Neural progenitor cell (in vitro differentiated cells): ENCODE results near the gene PCDHB6. TPM values are rescaled to one million over a fixed set of nuclear protein-coding genes. Genes with fewer than 3 reads are reported as not detected.
"Not testable (repeated sequence)": the region's sequence is repeated elsewhere in the genome, so short reads cannot be mapped to it uniquely, and the experiment has no call there.

Experiments
- DNase-seq: peaks from one replicate; pipeline ENCODE4 v3.0.0-alpha.2; 2016; ENCODE audit warnings: low spot score
- H2AFZ ChIP-seq: fragments of 200-600 bp; sonication (generic); replicated peaks from 2 replicates; pipeline ENCODE4 v1.6.1; 2016; ENCODE audit warnings: antibody characterized with exemption
- H3F3A ChIP-seq: fragments of 200-600 bp; sonication (generic); 2 replicates; pipeline ENCODE4 v1.6.1; 2016; ENCODE audit warnings: antibody characterized with exemption, low read depth
- H3K27ac ChIP-seq: fragments of 200-600 bp; sonication (generic); 2 replicates; pipeline ENCODE4 v1.5.1; 2016; ENCODE audit warnings: mild to moderate bottlenecking
- H3K27me3 ChIP-seq: fragments of 200-600 bp; sonication (generic); 2 replicates; pipeline ENCODE4 v1.6.1; 2016; ENCODE audit warnings: mild to moderate bottlenecking, moderate library complexity
- H3K36me3 ChIP-seq: fragments of 200-600 bp; sonication (generic); 2 replicates; pipeline ENCODE4 v1.5.1; 2016
- H3K4me1 ChIP-seq: fragments of 200-600 bp; sonication (generic); 2 replicates; pipeline ENCODE4 v1.6.1; 2016; ENCODE audit warnings: mixed run types
- H3K4me2 ChIP-seq: fragments of 200-600 bp; sonication (generic); 2 replicates; pipeline ENCODE4 v1.6.1; 2016
- H3K4me3 ChIP-seq: fragments of 200-600 bp; sonication (generic); 2 replicates; pipeline ENCODE4 v1.5.1; 2016
- H3K79me2 ChIP-seq: fragments of 200-600 bp; sonication (generic); 2 replicates; pipeline ENCODE4 v1.6.1; 2016; ENCODE audit warnings: low read depth
- H3K9ac ChIP-seq: fragments of 200-600 bp; sonication (generic); 2 replicates; pipeline ENCODE4 v1.6.1; 2016
- H3K9me3 ChIP-seq: fragments of 200-600 bp; sonication (generic); 2 replicates; pipeline ENCODE4 v1.5.1; 2016; ENCODE audit warnings: low read depth
- H4K20me1 ChIP-seq: fragments of 200-600 bp; sonication (generic); 2 replicates; pipeline ENCODE4 v1.6.1; 2016; ENCODE audit warnings: low read depth
- H3K27ac Mint-ChIP-seq: 3 replicates; pipeline ENCODE4 v1.8.0; 2021; ENCODE audit warnings: mixed read lengths
- H3K27me3 Mint-ChIP-seq: 2 replicates; pipeline ENCODE4 v1.8.0; 2022; ENCODE audit warnings: low read depth, mild to moderate bottlenecking, inconsistent platforms, moderate library complexity, mixed read lengths; ENCODE audit not compliant: insufficient read depth
- H3K36me3 Mint-ChIP-seq: 3 replicates; pipeline ENCODE4 v1.8.0; 2021; ENCODE audit warnings: mixed read lengths
- H3K4me1 Mint-ChIP-seq: 3 replicates; pipeline ENCODE4 v1.8.0; 2021; ENCODE audit warnings: mixed read lengths
- H3K4me3 Mint-ChIP-seq: 3 replicates; pipeline ENCODE4 v1.8.0; 2021; ENCODE audit warnings: mild to moderate bottlenecking, moderate library complexity, mixed read lengths
- H3K9me3 Mint-ChIP-seq: 3 replicates; pipeline ENCODE4 v1.8.0; 2020; ENCODE audit warnings: mixed read lengths
- EZH2phosphoT487 ChIP-seq: fragments of 200-600 bp; sonication (generic); IDR thresholded peaks from 2 replicates; pipeline ENCODE4 v1.6.1; 2017; ENCODE audit warnings: antibody characterized with exemption
- total RNA-seq: library from RNA; depleted of rRNA; stranded (reverse); fragments of >200 nt; gene quantifications from 2 replicates; pipeline ENCODE4 v1.2.3, GENCODE V29; 2015; ENCODE audit warnings: low replicate concordance
- TF ChIP-seq, protein P1 (sequence below): fragments of 200-600 bp; sonication (generic); IDR thresholded peaks from 2 replicates; pipeline ENCODE4 v1.5.1; 2017; ENCODE audit warnings: antibody characterized with exemption, mild to moderate bottlenecking

PCDHB6 gene
- total RNA-seq, 1 donor from 2014 or later, result 1.5 TPM

DNA sequence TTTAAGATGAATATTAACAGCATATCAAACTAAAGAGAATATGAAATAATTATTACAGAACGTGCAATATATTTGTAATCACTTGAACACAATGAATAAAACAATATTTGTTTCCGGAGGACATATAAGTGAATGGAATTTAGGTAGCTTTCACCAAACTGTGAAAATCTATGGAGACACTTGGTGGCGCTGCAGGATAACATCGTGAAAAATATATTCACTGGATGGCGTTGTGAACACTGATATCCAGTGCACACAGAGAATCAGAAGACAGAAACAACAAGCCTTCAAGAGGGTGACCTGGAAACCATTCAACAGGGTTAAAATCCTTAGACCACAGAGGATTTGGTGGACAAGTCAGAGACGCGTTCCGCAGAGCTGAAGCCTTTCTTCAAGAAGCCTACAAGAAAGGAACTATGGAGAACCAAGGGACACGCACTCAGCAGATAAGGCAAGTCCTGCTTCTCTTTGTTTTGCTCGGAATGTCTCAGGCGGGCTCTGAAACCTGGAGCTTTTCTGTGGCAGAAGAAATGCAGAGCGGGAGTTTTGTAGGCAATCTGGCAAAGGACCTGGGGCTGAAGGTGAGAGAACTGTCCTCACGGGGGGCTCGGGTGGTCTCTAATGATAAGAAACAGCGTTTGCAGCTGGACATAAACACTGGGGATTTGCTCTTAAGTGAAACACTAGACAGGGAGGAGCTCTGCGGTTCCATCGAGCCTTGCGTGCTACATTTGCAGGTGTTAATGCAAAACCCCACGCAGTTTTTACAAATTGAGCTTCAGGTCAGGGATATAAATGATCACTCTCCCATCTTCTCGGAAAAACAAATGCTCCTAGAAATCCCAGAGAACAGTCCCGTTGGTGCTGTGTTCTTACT is 49.7 kb downstream of the PCDHB6 start, which contains the start of gene PCDHB11:
Gene PCDHB11 (plus strand): TSS at position 269 of the 877 bp plus-strand sequence. CDS start 148 bp downstream, at position 417.
- peak within 1 kb of the TSS; percentile 60 for H3K4me3 Mint-ChIP-seq
- peak; percentile 53 for DNase-seq

GRCh38 chr5:141201126-141201525 is 51.3 kb downstream of the PCDHB6 start:
- H3K4me2 ChIP-seq, H3K4me1 ChIP-seq, DNase-seq, H3K4me3 Mint-ChIP-seq, H3K79me2 ChIP-seq, H3K4me1 Mint-ChIP-seq, H3K27ac ChIP-seq, H3K27me3 Mint-ChIP-seq, H3K9ac ChIP-seq, H3K4me3 ChIP-seq, H3K36me3 ChIP-seq, H3K9me3 ChIP-seq, H4K20me1 ChIP-seq, H2AFZ ChIP-seq, H3F3A ChIP-seq, H3K27ac Mint-ChIP-seq: not testable (repeated sequence)
- H3K27me3 ChIP-seq, result peaks cover 30% of the 10 kb centered on the region
- Mint-ChIP-seq H3K9me3 (peaks cover 53% of the 10 kb centered on the region), H3K36me3 (peaks cover 14% of the 10 kb centered on the region)

More for the DNA sequence above, 49.7 kb downstream of the PCDHB6 start, which contains the start of gene PCDHB11:
- Histone ChIP-seq H3K9ac (no peak within 1 kb of the TSS), H3K4me1 (no peaks in the 10 kb centered on the region), H3K27me3 (peaks cover 30% of the 10 kb centered on the region), H3K36me3 (peaks cover 11% of the 10 kb centered on the region), H3K4me3 (no peak within 1 kb of the TSS), H3K27ac (no peak within 1 kb of the TSS), H3K4me2 (no peak within 1 kb of the TSS), H2AFZ (no peak within 1 kb of the TSS), H4K20me1 (no peaks in the 10 kb centered on the region), H3F3A (no peaks in the 10 kb centered on the region), H3K9me3 (peaks cover 17% of the 10 kb centered on the region), H3K79me2 (no peaks in the 10 kb centered on the region)
- Mint-ChIP-seq H3K9me3 (peaks cover 54% of the 10 kb centered on the region), H3K4me1 (no peaks in the 10 kb centered on the region), H3K27me3 (peaks cover 8% of the 10 kb centered on the region), H3K27ac (peak within 1 kb of the TSS; percentile 83), H3K36me3 (peaks cover 15% of the 10 kb centered on the region)
- no peak for TF ChIP-seq EZH2phosphoT487
- TF ChIP-seq, protein P1, sequence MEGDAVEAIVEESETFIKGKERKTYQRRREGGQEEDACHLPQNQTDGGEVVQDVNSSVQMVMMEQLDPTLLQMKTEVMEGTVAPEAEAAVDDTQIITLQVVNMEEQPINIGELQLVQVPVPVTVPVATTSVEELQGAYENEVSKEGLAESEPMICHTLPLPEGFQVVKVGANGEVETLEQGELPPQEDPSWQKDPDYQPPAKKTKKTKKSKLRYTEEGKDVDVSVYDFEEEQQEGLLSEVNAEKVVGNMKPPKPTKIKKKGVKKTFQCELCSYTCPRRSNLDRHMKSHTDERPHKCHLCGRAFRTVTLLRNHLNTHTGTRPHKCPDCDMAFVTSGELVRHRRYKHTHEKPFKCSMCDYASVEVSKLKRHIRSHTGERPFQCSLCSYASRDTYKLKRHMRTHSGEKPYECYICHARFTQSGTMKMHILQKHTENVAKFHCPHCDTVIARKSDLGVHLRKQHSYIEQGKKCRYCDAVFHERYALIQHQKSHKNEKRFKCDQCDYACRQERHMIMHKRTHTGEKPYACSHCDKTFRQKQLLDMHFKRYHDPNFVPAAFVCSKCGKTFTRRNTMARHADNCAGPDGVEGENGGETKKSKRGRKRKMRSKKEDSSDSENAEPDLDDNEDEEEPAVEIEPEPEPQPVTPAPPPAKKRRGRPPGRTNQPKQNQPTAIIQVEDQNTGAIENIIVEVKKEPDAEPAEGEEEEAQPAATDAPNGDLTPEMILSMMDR, result peak; percentile 59

GRCh38 chr5:141201646-141202045 is 51.8 kb downstream of the PCDHB6 start:
- H3F3A ChIP-seq, H3K79me2 ChIP-seq, H3K4me3 ChIP-seq, H3K27me3 Mint-ChIP-seq, H4K20me1 ChIP-seq, DNase-seq, H3K9ac ChIP-seq, H3K9me3 ChIP-seq, H3K4me1 Mint-ChIP-seq, H3K36me3 ChIP-seq, H3K27ac Mint-ChIP-seq, H3K4me3 Mint-ChIP-seq, H3K27ac ChIP-seq, H2AFZ ChIP-seq, H3K4me1 ChIP-seq, H3K4me2 ChIP-seq: not testable (repeated sequence)
- peaks cover 30% of the 10 kb centered on the region for H3K27me3 ChIP-seq
- Mint-ChIP-seq H3K36me3 (peaks cover 12% of the 10 kb centered on the region), H3K9me3 (peaks cover 50% of the 10 kb centered on the region)

Other genes with a start within 250 kb of the PCDHB6 start
- 2.9 and 5.9 TPM in 2 replicates for gene PCDHAC1, start 223.8 kb upstream of the PCDHB6 start, total RNA-seq
- gene PCDHAC2, start 183.6 kb upstream of the PCDHB6 start, total RNA-seq, result 1.9 and 2.5 TPM in 2 replicates
- gene PCDHB1, start 98.7 kb upstream of the PCDHB6 start, total RNA-seq, result 0.03 and 0.07 TPM in 2 replicates
- 34.2 and 48.4 TPM in 2 replicates for gene PCDHB2, start 55.4 kb upstream of the PCDHB6 start, total RNA-seq
- gene PCDHB3, start 49.6 kb upstream of the PCDHB6 start, total RNA-seq, result 5.6 and 6.7 TPM in 2 replicates
- 1.9 and 2.3 TPM in 2 replicates for gene PCDHB4, start 28.2 kb upstream of the PCDHB6 start, total RNA-seq
- 11.9 and 15.2 TPM in 2 replicates for gene PCDHB5, start 14.9 kb upstream of the PCDHB6 start, total RNA-seq
- gene PCDHB7, start 22.6 kb downstream of the PCDHB6 start, total RNA-seq, result 0.21 and 0.90 TPM in 2 replicates
- 0.31 TPM in 1 of 2 replicates, not detected in the other for gene PCDHB8, start 27.7 kb downstream of the PCDHB6 start, total RNA-seq
- gene PCDHB16, start 32.3 kb downstream of the PCDHB6 start, total RNA-seq, result 4.0 and 4.5 TPM in 2 replicates
- gene PCDHB9, start 37.1 kb downstream of the PCDHB6 start, total RNA-seq, result 3.1 and 4.6 TPM in 2 replicates
- gene PCDHB10, start 42.3 kb downstream of the PCDHB6 start, total RNA-seq, result 9.3 and 10.4 TPM in 2 replicates
- gene PCDHB11, start 49.6 kb downstream of the PCDHB6 start, total RNA-seq, result 3.8 and 4.0 TPM in 2 replicates
- gene PCDHB12, start 58.7 kb downstream of the PCDHB6 start, total RNA-seq, result 3.0 and 3.8 TPM in 2 replicates
- 2.4 and 3.0 TPM in 2 replicates for gene PCDHB13, start 63.9 kb downstream of the PCDHB6 start, total RNA-seq
- 7.2 and 7.4 TPM in 2 replicates for gene PCDHB14, start 73.3 kb downstream of the PCDHB6 start, total RNA-seq
- gene PCDHB15, start 95.3 kb downstream of the PCDHB6 start, total RNA-seq, result 7.8 and 9.4 TPM in 2 replicates
- gene SLC25A2, start 154.0 kb downstream of the PCDHB6 start, total RNA-seq, result 0.22 and 0.96 TPM in 2 replicates
- gene TAF7, start 170.7 kb downstream of the PCDHB6 start, total RNA-seq, result 121 and 157 TPM in 2 replicates
- 1.0 and 1.5 TPM in 2 replicates for gene PCDHGA1, start 180.5 kb downstream of the PCDHB6 start, total RNA-seq
- gene PCDHGA2, start 188.7 kb downstream of the PCDHB6 start, total RNA-seq, result 0.37 and 0.71 TPM in 2 replicates
- gene PCDHGA3, start 193.8 kb downstream of the PCDHB6 start, total RNA-seq, result 0.34 and 0.54 TPM in 2 replicates
- gene PCDHGB1, start 200.0 kb downstream of the PCDHB6 start, total RNA-seq, result 3.6 and 4.3 TPM in 2 replicates
- gene PCDHGA4, start 205.0 kb downstream of the PCDHB6 start, total RNA-seq, result 2.3 and 2.4 TPM in 2 replicates
- 2.1 and 2.2 TPM in 2 replicates for gene PCDHGB2, start 209.9 kb downstream of the PCDHB6 start, total RNA-seq
- gene PCDHGA5, start 214.1 kb downstream of the PCDHB6 start, total RNA-seq, result 0.71 and 1.3 TPM in 2 replicates
- 0.74 and 0.95 TPM in 2 replicates for gene PCDHGB3, start 220.2 kb downstream of the PCDHB6 start, total RNA-seq
- gene PCDHGA6, start 223.8 kb downstream of the PCDHB6 start, total RNA-seq, result 0.77 and 1.4 TPM in 2 replicates
- 0.81 and 1.1 TPM in 2 replicates for gene PCDHGA7, start 232.7 kb downstream of the PCDHB6 start, total RNA-seq
- 10.4 and 14.9 TPM in 2 replicates for gene PCDHGB4, start 237.6 kb downstream of the PCDHB6 start, total RNA-seq
- 2.3 and 3.3 TPM in 2 replicates for gene PCDHGA8, start 242.6 kb downstream of the PCDHB6 start, total RNA-seq
- 2.0 and 3.7 TPM in 2 replicates for gene PCDHGB5, start 247.9 kb downstream of the PCDHB6 start, total RNA-seq